SW480 (cell line): ENCODE data around the gene TBC1D2.
"Not testable (repeated sequence)": the region's sequence is repeated elsewhere in the genome, so short reads cannot be mapped to it uniquely, and the experiment has no call there.

Source experiments
- DNase-seq: peaks from one replicate; pipeline ENCODE4 v3.0.0-alpha.2; 2016; ENCODE audit warnings: low spot score

The TBC1D2 gene

DNA sequence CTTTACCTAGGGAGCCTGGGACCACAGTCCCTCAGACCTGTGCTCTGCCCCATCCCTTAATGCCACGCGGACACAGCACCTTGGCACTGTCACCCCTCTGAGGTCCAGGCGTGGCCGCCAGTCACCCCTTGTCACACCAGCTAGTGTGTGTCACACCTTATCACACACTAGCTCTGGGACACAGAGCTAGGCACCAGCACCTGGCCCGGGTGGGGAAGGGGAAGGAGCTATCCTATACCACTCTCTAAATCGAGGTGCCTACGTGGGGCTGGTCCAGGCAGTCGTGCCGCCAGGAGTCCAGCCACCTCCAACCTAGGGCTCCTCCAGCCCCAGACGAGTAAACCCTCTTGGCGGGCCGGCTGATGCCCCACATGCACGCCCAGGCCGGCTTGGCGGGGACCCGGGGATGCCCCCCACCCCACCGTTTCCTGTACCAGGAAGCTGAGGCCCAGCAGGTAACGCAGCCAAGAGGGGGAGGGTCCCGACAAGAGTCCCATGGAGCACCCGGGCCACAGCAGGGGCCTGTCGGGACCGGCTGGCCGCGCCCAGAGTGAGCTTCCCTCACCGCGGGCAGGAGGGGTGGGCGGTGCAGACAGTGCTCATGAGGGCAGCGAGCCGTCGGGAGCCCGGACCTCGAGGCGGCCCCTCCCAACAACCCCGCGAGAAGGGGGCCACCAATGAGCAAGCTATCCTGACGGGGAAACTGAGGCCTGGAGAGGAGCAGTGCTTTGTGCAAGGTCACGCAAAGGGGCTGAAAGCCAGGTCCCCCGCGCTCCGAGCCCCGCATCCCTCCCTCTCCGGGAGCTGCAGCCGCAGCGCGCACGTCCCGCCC lies 63.6 kb downstream of the TBC1D2 start:
- no peak for DNase-seq

GRCh38 chr9:98191181-98191608 lies 64.3 kb downstream of the TBC1D2 start:
- DNase-seq = no peak

- DNase-seq = no peak
Measured at GRCh38 chr9:98190757-98191105, 64.7 kb downstream of the TBC1D2 start.

DNA sequence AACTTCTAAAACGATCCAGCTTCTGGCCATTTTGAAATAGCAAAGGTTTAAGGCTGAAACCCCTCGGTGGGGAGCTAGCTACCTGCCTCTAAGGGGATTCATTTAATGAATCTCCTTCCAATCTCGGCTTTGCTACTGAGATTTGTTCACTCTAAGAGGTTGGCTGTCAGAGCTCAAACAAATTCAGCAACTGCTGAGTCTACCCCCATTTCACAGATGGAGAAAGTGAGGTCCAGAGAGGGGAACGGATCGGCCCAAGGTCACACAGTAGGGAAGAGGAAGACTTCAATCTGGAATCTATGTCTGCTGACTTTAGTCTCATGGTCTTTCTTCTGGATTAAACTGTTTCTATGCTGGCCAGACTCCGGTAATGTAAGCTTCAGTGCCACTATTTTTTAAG lies 66.0 kb downstream of the TBC1D2 start:
- DNase-seq = no peak

GRCh38 chr9:98187926-98188325 lies 67.5 kb downstream of the TBC1D2 start:
- DNase-seq = no peak

DNA sequence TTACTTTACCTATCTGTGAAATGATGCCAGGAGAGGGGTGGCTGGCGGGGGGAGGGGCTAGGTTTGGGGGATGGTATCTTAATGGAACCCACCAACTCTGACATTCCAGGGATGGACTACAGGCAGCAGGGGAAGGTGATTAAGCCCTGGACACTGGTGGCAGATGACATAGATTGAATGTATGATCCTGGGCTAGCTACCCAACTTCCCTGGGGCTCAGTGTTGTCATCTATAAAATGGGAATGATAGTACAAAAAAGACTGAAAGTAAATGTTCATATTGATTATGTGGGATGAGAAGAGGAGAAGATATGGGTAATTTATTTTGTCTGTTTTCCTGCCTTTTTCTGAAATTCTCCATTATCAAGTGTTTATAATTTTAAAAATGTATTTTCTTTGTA lies 69.2 kb downstream of the TBC1D2 start:
- no peak for DNase-seq

GRCh38 chr9:98185611-98186171 lies 69.8 kb downstream of the TBC1D2 start:
- no peak for DNase-seq

- DNase-seq = no peak
Measured at GRCh38 chr9:98185021-98185567, 70.4 kb downstream of the TBC1D2 start.

- DNase-seq = no peak
Measured at GRCh38 chr9:98184326-98184725, 71.1 kb downstream of the TBC1D2 start.

DNA sequence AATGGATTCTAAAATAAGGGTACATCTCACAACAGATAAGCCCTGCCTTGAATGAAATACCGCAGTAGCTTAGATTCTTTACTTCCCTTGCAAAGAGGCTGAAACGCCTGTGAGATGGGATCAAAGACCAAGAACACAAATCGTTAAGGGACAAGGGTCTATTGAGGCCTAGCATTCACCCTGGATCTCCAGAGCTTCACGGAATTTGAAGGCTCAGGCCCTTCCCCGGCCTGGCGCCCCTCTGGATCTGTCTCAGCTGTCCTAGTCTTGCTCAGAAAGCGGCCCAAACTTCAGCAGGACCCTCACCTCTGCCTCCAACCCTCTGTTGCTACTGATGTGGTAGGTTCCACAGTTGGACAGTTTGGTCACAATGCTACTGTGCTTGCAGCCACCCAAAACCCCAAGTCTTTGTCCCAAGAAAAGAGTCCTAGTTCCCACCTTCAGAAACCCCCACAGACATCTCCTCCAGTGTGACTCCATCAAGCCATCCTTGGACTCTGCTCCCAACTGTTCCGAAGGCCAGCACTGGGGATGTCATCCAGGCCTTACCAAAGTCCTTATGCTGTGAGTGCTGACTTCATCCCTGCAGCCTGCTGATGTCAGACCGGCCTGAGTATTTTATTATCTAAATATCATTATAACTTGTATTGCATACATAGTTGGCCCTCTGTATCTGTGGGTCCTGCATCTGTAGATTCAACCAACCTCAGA lies 72.4 kb downstream of the TBC1D2 start:
- no peak for DNase-seq

- no peak for DNase-seq
Measured at GRCh38 chr9:98182069-98182820, 73.2 kb downstream of the TBC1D2 start.

DNA sequence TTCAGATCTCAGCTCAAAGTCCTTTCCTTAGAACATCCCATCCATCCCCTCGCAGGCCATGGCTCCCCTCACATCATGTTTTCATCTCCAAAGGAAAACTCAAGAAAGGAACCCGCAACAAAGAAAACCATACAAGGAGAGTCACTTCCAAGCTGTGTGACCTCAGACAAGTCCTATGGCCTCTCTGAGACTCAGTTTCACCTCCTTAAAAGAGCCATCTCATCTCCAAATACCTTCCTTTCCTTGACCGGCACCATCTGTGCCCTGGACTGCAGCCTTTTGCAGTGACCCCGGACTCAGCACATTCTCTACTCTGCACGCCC lies 73.7 kb downstream of the TBC1D2 start:
- DNase-seq = no peak

- no peak for DNase-seq
Measured at GRCh38 chr9:98180996-98181395, 74.5 kb downstream of the TBC1D2 start.

GRCh38 chr9:98178874-98179850 lies 76.3 kb downstream of the TBC1D2 start:
- DNase-seq = no peak

- no peak for DNase-seq
Measured at GRCh38 chr9:98176391-98177259, 78.8 kb downstream of the TBC1D2 start.

DNA sequence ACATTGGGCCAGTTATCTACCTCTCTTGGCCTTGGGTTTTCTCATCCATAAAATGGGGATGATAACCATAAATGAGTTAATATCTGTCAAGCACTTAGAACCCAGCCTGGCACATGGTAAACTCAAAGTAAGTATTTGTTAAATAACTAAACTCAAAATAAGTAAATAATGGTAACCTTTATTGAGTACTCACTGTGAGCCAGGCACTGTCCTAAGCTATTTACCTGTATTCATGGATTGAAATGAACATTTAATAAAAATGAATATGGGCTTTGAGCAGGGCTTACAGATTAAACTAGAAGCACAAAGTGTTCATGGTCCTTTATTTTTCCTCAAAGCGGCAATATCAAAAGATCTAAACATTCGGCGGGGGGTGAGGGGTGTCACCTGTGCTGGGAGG lies 79.7 kb downstream of the TBC1D2 start:
- no peak for DNase-seq

DNA sequence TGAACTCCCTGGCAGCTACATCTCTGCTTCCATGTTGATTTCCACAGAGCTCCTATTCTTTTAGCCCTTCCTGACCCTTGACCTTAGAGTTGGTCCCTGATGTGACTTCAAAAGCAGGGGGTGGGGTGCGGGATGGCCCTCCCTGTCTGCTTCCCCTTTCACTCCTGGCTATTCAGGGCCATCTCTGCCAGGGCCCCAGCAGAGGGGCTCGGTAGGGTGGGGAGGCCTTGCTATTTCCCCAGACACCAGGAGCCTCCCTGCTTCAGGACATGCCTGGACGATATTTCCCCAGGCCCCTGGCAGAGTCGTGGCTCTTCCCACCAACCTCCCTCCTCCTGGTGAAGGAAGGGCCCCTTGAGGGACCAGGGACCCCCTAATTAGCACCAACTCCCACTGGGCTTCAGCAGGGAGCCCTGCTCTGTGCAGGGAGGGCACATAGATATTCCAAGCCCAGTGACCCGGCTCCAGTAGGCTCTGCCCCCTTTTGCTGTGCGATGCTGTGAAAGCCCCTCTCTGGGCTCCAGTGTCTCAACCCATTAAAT lies 80.3 kb downstream of the TBC1D2 start:
- no peak for DNase-seq

GRCh38 chr9:98174502-98174918 lies 80.9 kb downstream of the TBC1D2 start:
- DNase-seq = not testable (repeated sequence)

- DNase-seq = no peak
Measured at GRCh38 chr9:98173181-98173580, 82.3 kb downstream of the TBC1D2 start.

GRCh38 chr9:98172604-98173003 lies 82.8 kb downstream of the TBC1D2 start:
- DNase-seq = peak; percentile 80
